Measurements from ENCODE around the gene TMCC1. TPM values are rescaled to one million over a fixed set of nuclear protein-coding genes. Genes with fewer than 3 reads are reported as not detected.
"Not testable (repeated sequence)": the region's sequence is repeated elsewhere in the genome, so short reads cannot be mapped to it uniquely, and the experiment has no call there.

The TMCC1 gene
- total RNA-seq, 1 donor: 11.2 TPM

GRCh38 chr3:129919357-129919756 lies 25.8 kb upstream of the TMCC1 start:
- TF ChIP-seq CTCF (IDR thresholded peaks at IDR 0.05; ENCODE audit: insufficient read depth, low read depth, low read length): no peak
- no peak for DNase-seq (ENCODE audit: low read depth)
- H3K4me3 ChIP-seq (ENCODE audit: low read depth, low read length): no peak overlapping the region

- no peak for TF ChIP-seq CTCF (IDR thresholded peaks at IDR 0.05; ENCODE audit: insufficient read depth, low read depth, low read length)
- no peak for DNase-seq (ENCODE audit: low read depth)
- H3K4me3 ChIP-seq (ENCODE audit: low read depth, low read length): no peak overlapping the region
These were observed 24.9 kb upstream of the TMCC1 start for GRCh38 chr3:129918461-129918860.

- DNase-seq (ENCODE audit: low read depth): no peak
- H3K4me3 ChIP-seq (ENCODE audit: low read depth, low read length): no peak overlapping the region
- no peak for TF ChIP-seq CTCF (IDR thresholded peaks at IDR 0.05; ENCODE audit: insufficient read depth, low read depth, low read length)
These were observed 24.0 kb upstream of the TMCC1 start for GRCh38 chr3:129917423-129918007.

- no peak overlapping the region for H3K4me3 ChIP-seq (ENCODE audit: low read depth, low read length)
- no peak for TF ChIP-seq CTCF (IDR thresholded peaks at IDR 0.05; ENCODE audit: insufficient read depth, low read depth, low read length)
- no peak for DNase-seq (ENCODE audit: low read depth)
These were observed 20.1 kb upstream of the TMCC1 start for GRCh38 chr3:129913618-129914017.

- TF ChIP-seq CTCF (IDR thresholded peaks at IDR 0.05; ENCODE audit: insufficient read depth, low read depth, low read length): no peak
- no peak for DNase-seq (ENCODE audit: low read depth)
- no peak overlapping the region for H3K4me3 ChIP-seq (ENCODE audit: low read depth, low read length)
These were observed 17.9 kb upstream of the TMCC1 start for GRCh38 chr3:129911261-129911861.

GRCh38 chr3:129909235-129909634 lies 15.7 kb upstream of the TMCC1 start:
- H3K4me3 ChIP-seq (ENCODE audit: low read depth, low read length); DNase-seq (ENCODE audit: low read depth): not testable (repeated sequence)

- DNase-seq (ENCODE audit: low read depth): no peak
- TF ChIP-seq CTCF (IDR thresholded peaks at IDR 0.05; ENCODE audit: insufficient read depth, low read depth, low read length): no peak
- no peak overlapping the region for H3K4me3 ChIP-seq (ENCODE audit: low read depth, low read length)
These were observed 14.9 kb upstream of the TMCC1 start for GRCh38 chr3:129908417-129908816.

- not testable (repeated sequence) for H3K4me3 ChIP-seq (ENCODE audit: low read depth, low read length); DNase-seq (ENCODE audit: low read depth)
These were observed 7.8 kb upstream of the TMCC1 start for GRCh38 chr3:129901272-129901671.
